Endodermal cell (in vitro differentiated cells): ENCODE results near the gene SPATA12. TPM values are rescaled to one million over a fixed set of nuclear protein-coding genes. Genes with fewer than 3 reads are reported as not detected.

Experiments used
- DNase-seq: peaks from one replicate; pipeline ENCODE4 v3.0.0-alpha.2; 2017
- H3K27ac ChIP-seq: 2 replicates; pipeline ENCODE4 v1.5.1; 2013; ENCODE audit warnings: mild to moderate bottlenecking, low read depth, low read length, moderate library complexity
- H3K27me3 ChIP-seq: 2 replicates; pipeline ENCODE4 v1.6.1; 2013; ENCODE audit warnings: mild to moderate bottlenecking, low read length, moderate library complexity; ENCODE audit not compliant: insufficient read depth, control insufficient read depth, poor library complexity, severe bottlenecking
- H3K36me3 ChIP-seq: 2 replicates; pipeline ENCODE4 v1.7.0; 2013; ENCODE audit warnings: mild to moderate bottlenecking, low read length, moderate library complexity; ENCODE audit not compliant: control insufficient read depth, insufficient read depth
- H3K4me1 ChIP-seq: one replicate; pipeline ENCODE4 v1.7.0; 2013; ENCODE audit warnings: low read length; ENCODE audit not compliant: control insufficient read depth, insufficient read depth
- H3K4me3 ChIP-seq: 2 replicates; pipeline ENCODE4 v1.5.1; 2013; ENCODE audit warnings: mild to moderate bottlenecking, low read length, moderate library complexity
- H3K9ac ChIP-seq: 2 replicates; pipeline ENCODE4 v1.6.1; 2013; ENCODE audit warnings: mild to moderate bottlenecking, low read length, moderate library complexity; ENCODE audit not compliant: poor library complexity, severe bottlenecking; ENCODE audit errors: extremely low read depth
- H3K9me3 ChIP-seq: 2 replicates; pipeline ENCODE4 v1.6.1; 2013; ENCODE audit warnings: mild to moderate bottlenecking, low read length, moderate library complexity; ENCODE audit not compliant: control insufficient read depth
- H3K27ac Mint-ChIP-seq: 2 replicates; pipeline ENCODE4 v1.8.0; 2020; ENCODE audit warnings: mixed read lengths
- H3K27me3 Mint-ChIP-seq: 2 replicates; pipeline ENCODE4 v1.8.0; 2021; ENCODE audit warnings: mild to moderate bottlenecking, mixed read lengths; ENCODE audit not compliant: insufficient read depth
- H3K36me3 Mint-ChIP-seq: 2 replicates; pipeline ENCODE4 v1.8.0; 2020; ENCODE audit warnings: low read depth, mixed read lengths
- H3K4me1 Mint-ChIP-seq: 2 replicates; pipeline ENCODE4 v1.8.0; 2020; ENCODE audit warnings: mixed read lengths
- H3K4me3 Mint-ChIP-seq: 2 replicates; pipeline ENCODE4 v1.8.0; 2020; ENCODE audit warnings: mild to moderate bottlenecking, moderate library complexity, mixed read lengths
- H3K9me3 Mint-ChIP-seq: 2 replicates; pipeline ENCODE4 v1.8.0; 2020; ENCODE audit warnings: mild to moderate bottlenecking, mixed read lengths
- CTCF ChIP-seq: fragments of 200-600 bp; sonication (generic); conservative IDR thresholded peaks from 2 replicates; pipeline ENCODE4 v1.5.0; 2021; ENCODE audit warnings: antibody characterized with exemption, mild to moderate bottlenecking
- WGBS, 2 experiments: methylation state at CpG; one replicate each; pipeline versions ENCODE4 v1.1.5 to v1.1.7; 2013; ENCODE audit warnings: missing lambda C conversion rate in 2 of 2, mixed read lengths in 1 of 2; ENCODE audit not compliant: insufficient coverage in 1 of 2, insufficient read length in 1 of 2; 5-methylcytosine and 5-hydroxymethylcytosine counted together
- long read RNA-seq, 4 experiments: library from polyadenylated mRNA in 2 of 4; library from RNA in 1 of 4; library from capped mRNA in 1 of 4; stranded (forward) in 3 of 4; unstranded in 1 of 4; transcript quantifications; one replicate each; pipeline ENCODE4 v2.0.0, GENCODE V29; 2020 to 2021; ENCODE audit warnings: inconsistent platforms in 1 of 4
- polyA plus RNA-seq, 2 experiments: library from polyadenylated mRNA; stranded (reverse); fragments of 50-300 nt; gene quantifications; one replicate each; pipeline ENCODE4 v1.2.3, GENCODE V29; 2013
- total RNA-seq, 2 donors: library from RNA; stranded (reverse); fragmentation: NEBNext Ultra II Directional in 1 of 2; extraction: Animal tissue kit (Norgen Biotek cat#: 25700) in 1 of 2; gene quantifications; 2 replicates in 1 of 2; 3 replicates in 1 of 2; pipeline ENCODE4 v1.2.1, GENCODE V29; 2021

SPATA12 gene
- total RNA-seq, result not detected
- not detected for polyA plus RNA-seq (2013, experiment 1 of 2)
- not detected for polyA plus RNA-seq (2013, experiment 2 of 2)
- long read RNA-seq, experiment 1, result 0 reads
- long read RNA-seq, experiment 2, result 0 reads
- long read RNA-seq, experiment 3, partial matches to known transcripts, result 0 of 2 reads
- long read RNA-seq, experiment 3, other reads (novel, unspliced or antisense), result 0 of 2 reads
- long read RNA-seq, experiment 4, result 0 reads

GRCh38 chr3:57060089-57060821 is at the start of gene SPATA12:
Gene SPATA12, plus strand, starts transcription at chr3:57060664. Its CDS starts 13,031 bp downstream, at chr3:57073695.
- Histone ChIP-seq H3K27ac (peak within 1 kb of the TSS; percentile 11), H3K4me3 (no peak within 1 kb of the TSS), H3K27me3 (no peaks in the 10 kb centered on the region), H3K36me3 (no peaks in the 10 kb centered on the region), H3K9me3 (no peaks in the 10 kb centered on the region), H3K9ac (peak within 1 kb of the TSS; percentile 34), H3K4me1 (no peaks in the 10 kb centered on the region)
- peak; percentile 95 for DNase-seq
- 59 to 60% methylated on average over 7 to 11 of the region's 11 CpGs for WGBS, 2 experiments
- Mint-ChIP-seq H3K27me3 (no peaks in the 10 kb centered on the region), H3K9me3 (no peaks in the 10 kb centered on the region), H3K36me3 (no peaks in the 10 kb centered on the region), H3K4me3 (no peak within 1 kb of the TSS), H3K27ac (peak within 1 kb of the TSS; percentile 97), H3K4me1 (peaks cover 16% of the 10 kb centered on the region)
- TF ChIP-seq CTCF, result no peak

DNA sequence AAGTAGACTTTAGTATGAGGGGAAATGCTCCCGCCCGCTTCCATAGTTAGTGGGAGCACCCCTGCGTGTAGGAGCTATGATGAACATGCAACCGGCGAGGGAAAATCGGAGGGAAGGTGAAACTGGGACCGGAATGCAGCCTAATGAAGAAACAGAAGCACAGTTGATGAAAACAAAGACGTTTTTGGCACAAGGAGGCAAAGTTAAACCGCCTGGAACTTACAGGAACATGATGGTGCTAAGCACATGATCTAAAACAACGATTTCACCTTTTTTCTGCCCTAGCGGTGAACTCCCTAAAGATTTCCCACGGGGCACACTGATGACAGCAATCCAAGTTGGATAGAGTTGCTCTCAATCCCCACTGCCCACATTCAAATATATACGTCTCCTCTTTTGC is 49.4 kb upstream of the SPATA12 start:
- Histone ChIP-seq H3K27ac (no peak overlapping the region), H3K36me3 (no peaks in the 10 kb centered on the region), H3K4me3 (no peak overlapping the region), H3K27me3 (no peaks in the 10 kb centered on the region), H3K9me3 (peaks cover 4% of the 10 kb centered on the region), H3K4me1 (peaks cover 8% of the 10 kb centered on the region), H3K9ac (no peak overlapping the region)
- DNase-seq, result no peak
- WGBS, 2 experiments, result 89 to 91% methylated on average over 12 to 13 of the region's 13 CpGs
- TF ChIP-seq CTCF, result no peak
- Mint-ChIP-seq H3K27ac (no peak overlapping the region), H3K4me3 (no peak overlapping the region), H3K4me1 (peaks cover 21% of the 10 kb centered on the region), H3K27me3 (no peaks in the 10 kb centered on the region), H3K9me3 (peaks cover 14% of the 10 kb centered on the region), H3K36me3 (peaks cover 10% of the 10 kb centered on the region)

DNA sequence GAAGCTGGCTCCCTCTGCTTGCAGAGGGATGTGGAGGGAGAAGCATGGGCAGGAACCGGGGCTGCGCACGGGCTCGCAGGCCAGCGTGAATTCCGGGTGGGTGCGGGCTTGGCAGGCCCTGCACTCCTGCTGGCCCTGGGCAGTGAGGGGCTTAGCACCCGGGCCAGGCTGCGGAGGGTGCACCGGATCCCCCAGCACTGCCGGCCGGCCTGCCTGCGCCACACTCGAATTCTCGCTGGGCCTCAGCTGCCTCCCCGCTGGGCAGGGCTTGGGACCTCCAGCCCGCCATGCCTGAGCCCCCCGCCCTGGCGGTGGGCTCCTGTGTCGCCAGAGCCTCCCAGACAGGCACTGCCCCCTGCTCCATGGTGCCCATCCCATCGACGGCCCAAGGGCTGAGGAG is 47.6 kb upstream of the SPATA12 start:
- Histone ChIP-seq H3K4me3 (no peak overlapping the region), H3K9ac (no peak overlapping the region), H3K27ac (no peak overlapping the region), H3K27me3 (no peaks in the 10 kb centered on the region), H3K9me3 (peaks cover 4% of the 10 kb centered on the region), H3K36me3 (no peaks in the 10 kb centered on the region), H3K4me1 (peaks cover 13% of the 10 kb centered on the region)
- peaks cover 14% of the 10 kb centered on the region for H3K9me3 Mint-ChIP-seq
- H3K36me3 Mint-ChIP-seq, result peaks cover 10% of the 10 kb centered on the region
- 95 to 98% methylated on average over 7 to 22 of the region's 22 CpGs for WGBS, 2 experiments
- TF ChIP-seq CTCF, result no peak
- H3K27me3 Mint-ChIP-seq, result no peaks in the 10 kb centered on the region
- DNase-seq, result no peak
- no peak overlapping the region for H3K4me3 Mint-ChIP-seq
- H3K27ac Mint-ChIP-seq, result no peak overlapping the region
- H3K4me1 Mint-ChIP-seq, result peaks cover 22% of the 10 kb centered on the region
